GM20000 (cell line): ENCODE measurements around the gene BCAS4.
"Not testable (repeated sequence)": the region's sequence is repeated elsewhere in the genome, so short reads cannot be mapped to it uniquely, and the experiment has no call there.

Experiments
- DNase-seq: peaks from one replicate; pipeline ENCODE4 v3.0.0; 2012; ENCODE audit warnings: low spot score
- TF ChIP-seq, protein P1 (sequence below): IDR thresholded peaks from 2 replicates; pipeline ENCODE4 v1.5.1; 2012; ENCODE audit warnings: mild to moderate bottlenecking, control low read depth; ENCODE audit errors: extremely low read depth, missing control alignments

Gene BCAS4

DNA sequence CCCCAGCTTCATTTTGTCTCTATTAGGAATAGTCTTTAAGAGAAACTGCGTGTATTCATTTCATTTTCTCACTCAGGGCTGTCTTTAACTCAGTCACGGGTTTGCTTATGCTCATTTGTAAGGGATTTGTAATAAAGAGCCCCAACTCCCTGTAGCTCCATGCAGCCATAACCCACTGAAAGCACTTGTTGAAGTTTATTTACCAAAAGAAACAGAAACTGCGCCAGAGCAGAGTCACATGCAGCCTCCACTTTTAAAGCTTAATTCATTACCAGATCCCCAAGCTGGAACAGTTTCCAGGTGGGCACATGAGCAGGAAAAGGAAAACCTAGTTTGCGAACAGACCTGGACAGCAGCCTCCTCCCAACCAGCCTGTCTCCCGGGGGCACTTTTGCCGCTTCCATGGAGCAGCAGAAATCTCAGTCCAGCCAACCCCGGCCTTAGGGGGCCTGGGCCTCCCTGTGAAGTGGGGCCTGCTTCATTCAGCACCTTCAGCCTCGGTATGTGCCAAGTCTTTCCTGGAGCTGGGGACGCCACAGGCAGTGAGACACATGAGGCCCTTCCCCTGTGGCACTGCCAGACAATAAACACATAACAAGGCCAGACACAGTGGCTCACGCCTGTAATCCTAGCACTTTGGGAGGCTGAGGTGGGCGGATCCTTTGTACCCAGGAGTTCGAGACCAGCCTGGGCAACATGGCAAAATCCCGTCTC lies 4.5 kb downstream of the BCAS4 start:
- DNase-seq: no peak
- TF ChIP-seq, protein P1, sequence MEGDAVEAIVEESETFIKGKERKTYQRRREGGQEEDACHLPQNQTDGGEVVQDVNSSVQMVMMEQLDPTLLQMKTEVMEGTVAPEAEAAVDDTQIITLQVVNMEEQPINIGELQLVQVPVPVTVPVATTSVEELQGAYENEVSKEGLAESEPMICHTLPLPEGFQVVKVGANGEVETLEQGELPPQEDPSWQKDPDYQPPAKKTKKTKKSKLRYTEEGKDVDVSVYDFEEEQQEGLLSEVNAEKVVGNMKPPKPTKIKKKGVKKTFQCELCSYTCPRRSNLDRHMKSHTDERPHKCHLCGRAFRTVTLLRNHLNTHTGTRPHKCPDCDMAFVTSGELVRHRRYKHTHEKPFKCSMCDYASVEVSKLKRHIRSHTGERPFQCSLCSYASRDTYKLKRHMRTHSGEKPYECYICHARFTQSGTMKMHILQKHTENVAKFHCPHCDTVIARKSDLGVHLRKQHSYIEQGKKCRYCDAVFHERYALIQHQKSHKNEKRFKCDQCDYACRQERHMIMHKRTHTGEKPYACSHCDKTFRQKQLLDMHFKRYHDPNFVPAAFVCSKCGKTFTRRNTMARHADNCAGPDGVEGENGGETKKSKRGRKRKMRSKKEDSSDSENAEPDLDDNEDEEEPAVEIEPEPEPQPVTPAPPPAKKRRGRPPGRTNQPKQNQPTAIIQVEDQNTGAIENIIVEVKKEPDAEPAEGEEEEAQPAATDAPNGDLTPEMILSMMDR: no peak

DNA sequence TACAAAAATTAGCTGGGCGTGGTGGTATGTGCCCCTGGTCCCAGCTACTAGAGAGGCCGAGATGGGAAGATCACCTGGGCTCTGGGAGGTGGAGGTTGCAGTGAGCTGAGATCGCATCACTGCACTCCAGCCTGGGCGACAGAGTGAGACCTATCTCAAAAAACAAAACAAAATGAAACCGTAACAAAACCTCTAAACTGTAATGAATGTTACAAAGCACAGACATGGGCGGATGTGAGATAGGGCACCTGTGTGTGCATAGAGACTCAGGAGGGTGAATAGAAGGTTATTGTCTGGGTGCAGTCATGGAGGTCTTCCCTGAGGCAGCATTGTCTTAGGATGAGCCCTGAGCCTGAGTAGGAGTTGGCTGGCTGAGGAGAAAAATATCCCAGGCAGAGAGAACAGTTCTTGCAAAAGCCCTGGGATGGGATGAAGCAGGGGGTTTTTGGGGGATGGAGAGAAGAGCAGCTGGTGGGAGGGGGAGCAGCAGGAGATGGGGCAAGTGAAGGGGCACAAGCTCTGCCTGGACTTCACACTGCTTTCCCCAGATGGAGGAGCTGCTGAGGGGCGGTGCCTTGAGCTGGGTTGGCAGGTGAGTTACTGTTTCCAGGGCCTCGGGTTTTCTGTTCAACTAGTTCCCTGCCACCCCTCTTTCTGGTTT lies 5.2 kb downstream of the BCAS4 start:
- TF ChIP-seq, protein P1: no peak
- DNase-seq: peak; percentile 61

DNA sequence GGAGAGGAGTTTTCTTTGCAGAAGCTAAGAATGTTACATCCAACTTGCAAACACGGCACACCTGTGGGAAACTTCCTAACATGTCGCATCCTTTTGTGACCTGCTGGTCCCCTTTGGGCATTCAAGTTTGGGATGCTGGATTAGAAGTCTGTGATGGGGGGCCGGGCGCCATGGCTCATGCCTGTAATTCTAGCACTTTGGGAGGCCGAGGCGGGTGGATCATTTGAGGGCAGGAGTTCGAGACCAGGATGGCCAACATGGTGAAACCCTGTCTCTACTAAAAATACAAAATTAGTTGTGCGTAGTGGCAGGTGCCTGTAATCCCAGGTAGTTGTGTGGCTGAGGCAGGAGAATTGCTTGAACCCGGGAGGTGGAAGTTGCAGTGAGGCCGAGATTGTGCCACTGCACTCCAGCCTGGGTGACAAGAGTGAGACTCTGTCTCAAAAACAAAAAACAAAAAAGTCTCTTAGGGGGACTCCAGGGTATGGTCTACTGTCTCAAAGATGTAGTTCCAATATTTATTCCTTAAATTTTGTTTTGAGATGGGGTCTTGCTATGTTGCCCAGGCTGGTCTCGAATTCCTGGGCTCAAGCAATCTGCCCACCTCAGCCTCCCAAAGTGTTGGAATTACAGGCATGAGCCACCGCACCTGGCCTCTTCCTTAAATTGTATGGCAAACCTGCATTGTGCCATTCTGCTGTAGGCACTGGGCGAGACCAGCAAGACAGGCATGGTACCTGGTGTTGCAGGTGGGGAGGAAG lies 6.3 kb downstream of the BCAS4 start:
- DNase-seq: not testable (repeated sequence)

DNA sequence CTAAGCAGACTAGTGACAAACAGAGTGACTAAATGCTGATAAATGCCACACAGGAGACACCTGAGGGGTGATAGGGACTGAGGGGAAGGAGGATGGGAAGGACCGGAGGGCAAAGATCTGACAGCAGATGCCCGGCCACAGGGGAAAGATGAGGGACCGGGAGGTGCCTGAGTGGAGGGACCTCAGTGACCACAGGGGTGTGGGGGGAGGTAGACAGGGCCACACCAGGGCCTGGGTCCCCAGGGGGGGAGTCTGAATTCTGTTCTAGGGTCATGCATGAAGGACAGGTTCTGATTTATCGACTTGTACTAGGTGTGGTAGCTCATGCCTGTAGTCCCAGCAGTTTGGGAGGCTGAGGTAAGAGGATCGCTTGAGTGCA lies 6.9 kb downstream of the BCAS4 start:
- TF ChIP-seq, protein P1: no peak
- DNase-seq: no peak

DNA sequence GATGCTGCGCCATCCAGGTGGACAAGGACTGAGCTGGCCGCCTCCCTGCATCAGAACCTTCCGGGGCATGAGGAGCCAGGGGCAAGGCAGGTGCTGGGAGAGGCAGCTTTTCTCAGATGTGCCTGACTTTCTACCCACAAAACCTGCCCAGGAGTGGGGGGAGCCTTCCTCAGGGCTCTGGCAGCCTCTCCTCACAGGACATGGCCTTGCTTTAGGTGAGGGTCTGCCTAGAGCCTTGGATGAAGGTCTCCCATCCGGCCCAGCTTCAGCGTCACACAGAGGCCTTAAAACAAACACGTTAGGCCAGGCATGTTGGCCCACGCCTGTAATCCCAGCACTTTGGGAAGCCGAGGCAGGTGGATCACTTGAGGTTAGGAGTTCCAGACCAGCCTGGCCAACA lies 7.4 kb downstream of the BCAS4 start:
- no peak for DNase-seq
- TF ChIP-seq, protein P1: no peak

DNA sequence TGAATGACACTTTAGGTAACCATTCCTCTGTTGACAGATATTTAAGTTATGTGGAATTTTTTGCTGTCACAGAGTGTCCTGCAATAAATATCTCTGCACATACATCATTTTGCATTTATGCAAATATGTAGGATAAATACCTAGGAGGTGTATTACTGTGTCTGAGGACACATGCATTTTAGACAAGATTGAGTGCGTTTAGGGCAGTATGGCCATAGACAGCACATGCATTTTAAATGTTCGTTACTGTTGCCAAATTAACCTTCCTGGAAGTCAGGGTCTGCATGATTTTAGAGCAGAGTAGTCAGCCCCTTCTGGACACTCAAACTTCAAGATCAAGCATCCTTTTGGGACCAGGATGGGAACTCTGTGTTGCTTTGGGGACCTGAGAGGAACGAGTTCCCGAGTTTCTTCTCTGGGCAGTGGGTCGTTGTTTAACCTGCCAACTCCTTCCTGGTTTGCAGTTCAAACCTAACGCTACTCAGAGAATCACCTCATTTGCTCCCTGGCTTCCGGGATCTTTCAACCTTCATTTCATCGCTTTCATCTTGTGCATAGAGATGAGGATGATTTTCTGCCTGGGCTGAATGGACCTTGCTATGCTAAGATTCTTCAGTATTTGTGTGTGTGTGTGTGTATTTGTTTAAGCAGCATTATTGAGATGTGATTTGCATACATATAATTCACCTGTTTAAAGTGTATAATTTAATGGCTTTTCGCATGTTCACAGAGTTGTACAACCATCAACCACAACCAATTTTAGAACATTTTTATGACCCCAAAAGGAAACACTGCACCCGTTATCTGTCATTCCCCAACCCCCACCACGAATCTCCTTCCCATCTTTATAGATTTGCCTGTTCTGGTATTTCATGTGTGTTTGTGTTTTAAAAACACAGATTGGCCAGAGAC lies 9.8 kb downstream of the BCAS4 start:
- TF ChIP-seq, protein P1: no peak
- peak; percentile 51 for DNase-seq

DNA sequence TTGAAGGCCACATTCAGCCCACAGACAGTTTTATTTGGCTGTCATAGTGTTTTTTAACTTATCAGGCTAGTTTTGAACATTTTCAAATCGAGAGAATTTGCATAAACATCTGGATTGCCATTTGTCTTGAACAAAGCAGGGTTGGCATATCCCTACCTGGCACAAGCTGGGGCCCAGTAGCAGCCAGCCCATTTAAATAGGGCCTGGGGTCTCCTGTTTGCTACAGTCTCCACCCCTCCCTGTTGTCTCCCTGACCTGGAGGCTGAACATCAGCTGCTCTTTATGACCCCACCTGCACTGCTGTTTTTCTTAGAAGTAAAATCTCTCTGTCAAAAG lies 10.5 kb downstream of the BCAS4 start:
- TF ChIP-seq, protein P1: no peak
- DNase-seq: no peak
